DND-41 (cell line): ENCODE measurements around the gene A2ML1.

Experiments used
- ATAC-seq: fragments of 200-7000 bp; cut with Tn5 transposase; 3 replicates; pipeline ENCODE4 v1.9.1; 2021; ENCODE audit warnings: low read depth; ENCODE audit not compliant: insufficient read depth
- DNase-seq: peaks from one replicate; pipeline ENCODE4 v3.0.0-alpha.2; 2020
- H2AFZ ChIP-seq: 2 replicates; pipeline ENCODE4 v1.6.0; 2012; ENCODE audit warnings: low read depth, low read length
- H3K27ac ChIP-seq: 2 replicates; pipeline ENCODE4 v1.5.1; 2012; ENCODE audit warnings: low read length, inconsistent platforms
- H3K27me3 ChIP-seq: fragments of 200-600 bp; sonication (generic); 2 replicates; pipeline ENCODE4 v1.6.0; 2012; ENCODE audit warnings: low read length, mild to moderate bottlenecking, inconsistent platforms; ENCODE audit not compliant: insufficient read depth, poor library complexity
- H3K36me3 ChIP-seq: 2 replicates; pipeline ENCODE4 v1.5.1; 2012; ENCODE audit warnings: low read length, inconsistent platforms; ENCODE audit not compliant: insufficient read depth
- H3K4me1 ChIP-seq: 2 replicates; pipeline ENCODE4 v1.5.1; 2012; ENCODE audit warnings: mild to moderate bottlenecking, low read length; ENCODE audit not compliant: insufficient read depth
- H3K4me2 ChIP-seq: 2 replicates; pipeline ENCODE4 v1.6.0; 2012; ENCODE audit warnings: mild to moderate bottlenecking, moderate library complexity, low read length, inconsistent platforms; ENCODE audit not compliant: insufficient read depth
- H3K4me3 ChIP-seq, 2 experiments: fragments of 200-600 bp in 1 of 2; shearing (Covaris generic) in 1 of 2; 2 replicates each; pipeline ENCODE4 v1.5.1; 2012 to 2016; ENCODE audit warnings: inconsistent platforms in 2 of 2, low read length in 2 of 2, mild to moderate bottlenecking in 2 of 2, low read depth in 1 of 2, moderate library complexity in 1 of 2
- H3K79me2 ChIP-seq: 2 replicates; pipeline ENCODE4 v1.6.0; 2012; ENCODE audit warnings: low read length, inconsistent platforms; ENCODE audit not compliant: insufficient read depth
- H3K9ac ChIP-seq: 2 replicates; pipeline ENCODE4 v1.6.0; 2012; ENCODE audit warnings: low read depth, mild to moderate bottlenecking, inconsistent platforms, low read length, moderate library complexity
- H3K9me3 ChIP-seq: 2 replicates; pipeline ENCODE4 v1.5.1; 2012; ENCODE audit warnings: low read length, moderate library complexity, mild to moderate bottlenecking, inconsistent platforms; ENCODE audit not compliant: insufficient read depth, severe bottlenecking
- H4K20me1 ChIP-seq: 2 replicates; pipeline ENCODE4 v1.6.0; 2012; ENCODE audit warnings: low read length; ENCODE audit not compliant: insufficient read depth
- EZH2 ChIP-seq: IDR thresholded peaks from 3 replicates; pipeline ENCODE4 v1.6.1; 2012; ENCODE audit warnings: borderline replicate concordance, low read depth, mild to moderate bottlenecking, moderate library complexity, low read length, inconsistent platforms; ENCODE audit not compliant: severe bottlenecking
- TF ChIP-seq, protein P1 (sequence below): IDR thresholded peaks from 2 replicates; pipeline ENCODE4 v1.5.1; 2012; ENCODE audit warnings: borderline replicate concordance, low read length, moderate library complexity, mild to moderate bottlenecking; ENCODE audit not compliant: poor library complexity, severe bottlenecking; ENCODE audit errors: extremely low read depth

A2ML1 gene

DNA sequence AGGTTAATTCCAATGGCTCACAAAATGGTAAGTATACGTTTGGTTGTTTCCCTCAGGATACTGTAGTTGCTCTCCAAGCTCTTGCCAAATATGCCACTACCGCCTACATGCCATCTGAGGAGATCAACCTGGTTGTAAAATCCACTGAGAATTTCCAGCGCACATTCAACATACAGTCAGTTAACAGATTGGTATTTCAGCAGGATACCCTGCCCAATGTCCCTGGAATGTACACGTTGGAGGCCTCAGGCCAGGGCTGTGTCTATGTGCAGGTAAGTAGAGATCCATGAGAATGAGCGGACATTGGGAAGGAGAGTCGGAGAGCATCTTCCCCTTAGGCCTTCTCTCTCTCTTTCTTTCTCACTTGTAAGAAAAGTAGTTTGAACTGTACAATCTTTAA is 45.4 kb downstream of the A2ML1 start:
- H3K79me2 ChIP-seq = no peaks in the 10 kb centered on the region
- no peak overlapping the region for H2AFZ ChIP-seq
- H3K9me3 ChIP-seq = no peaks in the 10 kb centered on the region
- peaks cover 5% of the 10 kb centered on the region for H3K27me3 ChIP-seq
- ATAC-seq (no peak), DNase-seq (no peak)
- H3K9ac ChIP-seq = no peak overlapping the region
- no peak for TF ChIP-seq EZH2
- TF ChIP-seq, protein P1, sequence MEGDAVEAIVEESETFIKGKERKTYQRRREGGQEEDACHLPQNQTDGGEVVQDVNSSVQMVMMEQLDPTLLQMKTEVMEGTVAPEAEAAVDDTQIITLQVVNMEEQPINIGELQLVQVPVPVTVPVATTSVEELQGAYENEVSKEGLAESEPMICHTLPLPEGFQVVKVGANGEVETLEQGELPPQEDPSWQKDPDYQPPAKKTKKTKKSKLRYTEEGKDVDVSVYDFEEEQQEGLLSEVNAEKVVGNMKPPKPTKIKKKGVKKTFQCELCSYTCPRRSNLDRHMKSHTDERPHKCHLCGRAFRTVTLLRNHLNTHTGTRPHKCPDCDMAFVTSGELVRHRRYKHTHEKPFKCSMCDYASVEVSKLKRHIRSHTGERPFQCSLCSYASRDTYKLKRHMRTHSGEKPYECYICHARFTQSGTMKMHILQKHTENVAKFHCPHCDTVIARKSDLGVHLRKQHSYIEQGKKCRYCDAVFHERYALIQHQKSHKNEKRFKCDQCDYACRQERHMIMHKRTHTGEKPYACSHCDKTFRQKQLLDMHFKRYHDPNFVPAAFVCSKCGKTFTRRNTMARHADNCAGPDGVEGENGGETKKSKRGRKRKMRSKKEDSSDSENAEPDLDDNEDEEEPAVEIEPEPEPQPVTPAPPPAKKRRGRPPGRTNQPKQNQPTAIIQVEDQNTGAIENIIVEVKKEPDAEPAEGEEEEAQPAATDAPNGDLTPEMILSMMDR = no peak
- no peak overlapping the region for H3K4me3 ChIP-seq
- no peak overlapping the region for H3K4me2 ChIP-seq
- no peak overlapping the region for H3K27ac ChIP-seq
- no peaks in the 10 kb centered on the region for H3K36me3 ChIP-seq
- no peaks in the 10 kb centered on the region for H3K4me1 ChIP-seq
- H4K20me1 ChIP-seq = no peaks in the 10 kb centered on the region

DNA sequence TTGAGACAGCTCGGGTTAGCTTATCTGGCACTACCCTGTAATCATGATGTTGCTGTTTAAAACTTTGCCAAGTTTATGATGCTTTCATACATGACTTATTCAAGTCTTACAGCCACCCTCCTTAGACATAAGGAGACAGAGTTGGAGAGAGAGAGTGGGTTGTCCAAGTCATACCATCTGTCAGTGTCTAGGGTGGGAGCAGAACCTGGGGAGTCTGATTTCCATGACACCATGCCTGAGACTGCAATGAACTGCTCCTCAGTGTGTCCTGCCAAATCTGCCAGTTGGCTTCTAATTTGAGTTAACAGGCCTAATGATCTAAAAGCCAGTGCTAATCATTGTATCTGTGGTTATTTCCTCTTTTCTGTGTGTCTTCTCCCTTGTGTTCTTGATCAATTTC is 48.2 kb downstream of the A2ML1 start:
- Histone ChIP-seq H3K27me3 (peaks cover 5% of the 10 kb centered on the region), H3K4me3 (no peak overlapping the region), H3K9me3 (no peaks in the 10 kb centered on the region), H3K79me2 (no peaks in the 10 kb centered on the region), H4K20me1 (no peaks in the 10 kb centered on the region), H3K4me1 (no peaks in the 10 kb centered on the region), H3K36me3 (no peaks in the 10 kb centered on the region), H2AFZ (no peak overlapping the region), H3K27ac (no peak overlapping the region), H3K9ac (no peak overlapping the region), H3K4me2 (no peak overlapping the region)
- no peak for ATAC-seq
- TF ChIP-seq, protein P1 = no peak
- no peak for TF ChIP-seq EZH2
- no peak for DNase-seq

DNA sequence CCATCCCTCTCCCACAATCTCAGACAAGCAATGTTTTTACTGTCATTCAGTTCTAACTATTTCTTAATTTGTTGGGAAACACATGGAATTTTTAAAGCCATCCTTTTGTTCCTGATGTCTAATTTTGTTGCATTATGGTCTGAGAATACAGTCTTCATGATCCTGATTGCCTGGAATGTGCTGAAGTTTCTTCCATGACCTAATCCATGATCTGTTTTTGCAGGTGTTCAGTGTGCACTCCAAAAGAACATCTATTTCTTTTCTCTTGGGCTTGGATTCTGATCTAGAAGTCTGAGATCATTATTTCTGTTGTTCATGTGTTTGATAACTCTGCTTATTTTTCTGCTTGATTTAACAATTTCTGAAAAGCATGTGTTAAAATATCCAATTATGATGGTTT is 48.6 kb downstream of the A2ML1 start:
- no peak overlapping the region for H2AFZ ChIP-seq
- no peaks in the 10 kb centered on the region for H3K9me3 ChIP-seq
- peaks cover 5% of the 10 kb centered on the region for H3K27me3 ChIP-seq
- H3K4me3 ChIP-seq = no peak overlapping the region
- TF ChIP-seq, protein P1 = no peak
- TF ChIP-seq EZH2 = no peak
- H3K27ac ChIP-seq = no peak overlapping the region
- no peak for DNase-seq
- no peaks in the 10 kb centered on the region for H4K20me1 ChIP-seq
- H3K4me1 ChIP-seq = no peaks in the 10 kb centered on the region
- H3K79me2 ChIP-seq = no peaks in the 10 kb centered on the region
- H3K36me3 ChIP-seq = no peaks in the 10 kb centered on the region
- no peak for ATAC-seq
- H3K9ac ChIP-seq = no peak overlapping the region
- no peak overlapping the region for H3K4me2 ChIP-seq

DNA sequence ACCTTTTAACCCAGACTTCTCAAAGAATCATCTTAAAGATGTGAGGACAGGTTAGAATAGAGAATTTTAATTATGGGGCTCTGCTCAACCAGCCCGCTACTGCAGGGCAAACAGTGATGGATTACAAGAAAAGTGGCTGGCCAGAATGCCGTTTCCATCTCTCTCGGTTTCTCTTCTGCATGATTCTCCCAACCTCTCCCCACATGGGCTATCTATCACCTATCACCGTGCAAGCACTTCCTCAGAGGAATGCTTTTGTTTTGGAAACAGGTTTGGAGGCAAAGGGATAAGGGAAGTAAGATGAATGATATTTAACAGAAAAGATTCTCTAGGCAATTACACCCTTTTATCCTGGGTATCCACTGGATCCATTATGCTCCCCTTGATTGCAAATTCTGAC is 54.5 kb downstream of the A2ML1 start:
- H3K4me3 ChIP-seq = no peak overlapping the region
- H3K79me2 ChIP-seq = no peaks in the 10 kb centered on the region
- no peak overlapping the region for H3K9ac ChIP-seq
- H3K4me1 ChIP-seq = no peaks in the 10 kb centered on the region
- H4K20me1 ChIP-seq = no peaks in the 10 kb centered on the region
- H3K27me3 ChIP-seq = no peaks in the 10 kb centered on the region
- no peak overlapping the region for H2AFZ ChIP-seq
- DNase-seq = no peak
- no peak overlapping the region for H3K4me2 ChIP-seq
- no peaks in the 10 kb centered on the region for H3K36me3 ChIP-seq
- TF ChIP-seq, protein P1 = no peak
- TF ChIP-seq EZH2 = no peak
- ATAC-seq = no peak
- no peak overlapping the region for H3K27ac ChIP-seq
- no peaks in the 10 kb centered on the region for H3K9me3 ChIP-seq
